Activated naive CD4-positive, alpha-beta T cell treated with anti-CD3 and anti-CD28 coated beads, Interleukin-2, amount 10 ng/mL, durations not matched to agents 7 days and 5 days (primary cell): Measurements from ENCODE around the gene SSRP1.
A peak's percentile ranks its signal among the peaks of the same experiment; 100 is the strongest.

Experiments
- CTCF ChIA-PET: fragments of 350-600 bp; sonication (Branson Sonifier 250); formaldehyde crosslinking; loops from one replicate; lab custom pipeline; 2021; ENCODE audit warnings: antibody characterized with exemption; lab: Charles Lee
- DNase-seq: peaks from one replicate; pipeline ENCODE4 v3.0.0-alpha.2; 2020
- H3K27ac Mint-ChIP-seq: one replicate; pipeline ENCODE4 v1.8.0; 2021; ENCODE audit warnings: mild to moderate bottlenecking, moderate library complexity, mixed read lengths
- H3K27me3 Mint-ChIP-seq: one replicate; pipeline ENCODE4 v1.8.0; 2021; ENCODE audit warnings: mild to moderate bottlenecking, mixed read lengths
- H3K36me3 Mint-ChIP-seq: one replicate; pipeline ENCODE4 v1.8.0; 2021; ENCODE audit warnings: mixed read lengths
- H3K4me1 Mint-ChIP-seq: one replicate; pipeline ENCODE4 v1.8.0; 2021; ENCODE audit warnings: mixed read lengths
- H3K4me3 Mint-ChIP-seq: one replicate; pipeline ENCODE4 v1.8.0; 2021; ENCODE audit warnings: mild to moderate bottlenecking, moderate library complexity, mixed read lengths
- H3K9me3 Mint-ChIP-seq: one replicate; pipeline ENCODE4 v1.8.0; 2021; ENCODE audit warnings: mixed read lengths

SSRP1 gene

DNA sequence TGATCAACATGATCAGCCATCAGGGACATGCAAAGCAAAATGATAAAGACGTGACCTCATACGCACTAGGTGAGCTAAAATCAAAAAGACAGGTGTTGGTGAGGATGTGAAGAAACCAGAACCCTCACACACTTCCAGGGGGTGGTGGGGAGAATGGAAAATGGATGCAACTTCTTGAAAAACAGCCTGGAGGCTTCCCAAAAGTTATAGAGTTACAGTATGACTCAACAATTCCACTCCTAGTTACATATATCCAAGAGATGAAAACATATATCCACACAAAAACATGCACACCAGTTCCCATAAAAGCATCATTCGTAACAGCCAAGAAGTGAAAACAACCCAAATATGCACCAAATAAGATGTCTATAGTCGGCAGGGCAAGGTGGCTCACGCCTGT lies 56.6 kb downstream of the SSRP1 start:
- no peaks in the 10 kb centered on the region for H3K9me3 Mint-ChIP-seq
- H3K27me3 Mint-ChIP-seq = peaks cover 16% of the 10 kb centered on the region
- no peak for DNase-seq
- no peak overlapping the region for H3K27ac Mint-ChIP-seq
- H3K4me1 Mint-ChIP-seq = no peaks in the 10 kb centered on the region
- no peak overlapping the region for H3K4me3 Mint-ChIP-seq
- CTCF ChIA-PET = interaction anchor here (0.6 kb wide), 1 partner anchor 500 kb away, joined by 3 read pairs; no protein-coding TSS in a partner anchor
- H3K36me3 Mint-ChIP-seq = no peaks in the 10 kb centered on the region

GRCh38 chr11:57278721-57279095 lies 57.0 kb downstream of the SSRP1 start:
- CTCF ChIA-PET = interaction anchor here (0.6 kb wide), 1 partner anchor 499 kb away, joined by 3 read pairs; no protein-coding TSS in a partner anchor
- no peak for DNase-seq
- Mint-ChIP-seq H3K4me1 (no peaks in the 10 kb centered on the region), H3K4me3 (no peak overlapping the region), H3K9me3 (no peaks in the 10 kb centered on the region), H3K36me3 (no peaks in the 10 kb centered on the region), H3K27ac (no peak overlapping the region), H3K27me3 (peaks cover 16% of the 10 kb centered on the region)

GRCh38 chr11:57277845-57278720 lies 57.6 kb downstream of the SSRP1 start:
- Mint-ChIP-seq H3K27me3 (peaks cover 16% of the 10 kb centered on the region), H3K9me3 (peaks cover 3% of the 10 kb centered on the region), H3K4me1 (no peaks in the 10 kb centered on the region), H3K27ac (no peak overlapping the region), H3K36me3 (no peaks in the 10 kb centered on the region), H3K4me3 (no peak overlapping the region)
- CTCF ChIA-PET = no interaction called here
- DNase-seq = peak; percentile 50

DNA sequence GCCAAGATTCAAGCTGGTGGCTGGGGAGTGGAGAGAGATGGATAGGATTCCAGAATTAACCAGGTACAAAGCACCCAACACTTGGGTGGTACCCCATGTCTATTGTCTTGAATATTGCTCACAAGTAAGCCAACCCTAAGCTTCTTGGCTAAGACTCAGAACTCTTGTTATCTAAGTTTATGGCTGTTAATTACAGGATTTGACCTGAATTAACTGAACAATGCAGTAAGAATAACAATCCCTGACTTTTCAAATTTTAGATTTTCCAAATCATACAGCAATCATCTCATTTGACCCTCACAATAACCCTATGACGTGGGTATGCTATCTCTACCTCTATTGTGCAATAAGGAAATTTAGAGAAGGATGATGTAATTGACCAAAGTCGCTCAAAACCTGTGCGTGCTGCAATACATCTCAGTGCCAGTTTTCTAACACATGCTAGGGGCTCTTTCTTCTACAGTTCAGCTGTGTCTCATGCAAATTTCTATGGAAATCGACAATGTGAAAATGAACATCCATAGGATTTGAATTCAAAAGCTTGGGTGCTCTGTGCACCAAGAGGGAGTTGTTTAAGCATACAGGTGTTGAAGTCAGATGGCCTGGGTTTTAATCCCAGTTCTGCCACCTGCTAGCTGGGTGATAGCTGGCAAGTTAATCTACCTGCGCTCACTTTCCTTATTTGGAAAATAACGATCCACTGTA lies 58.6 kb downstream of the SSRP1 start:
- no peaks in the 10 kb centered on the region for H3K36me3 Mint-ChIP-seq
- DNase-seq = no peak
- CTCF ChIA-PET = no interaction called here
- H3K4me3 Mint-ChIP-seq = no peak overlapping the region
- H3K4me1 Mint-ChIP-seq = no peaks in the 10 kb centered on the region
- no peak overlapping the region for H3K27ac Mint-ChIP-seq
- H3K9me3 Mint-ChIP-seq = peaks cover 3% of the 10 kb centered on the region
- H3K27me3 Mint-ChIP-seq = peaks cover 16% of the 10 kb centered on the region

DNA sequence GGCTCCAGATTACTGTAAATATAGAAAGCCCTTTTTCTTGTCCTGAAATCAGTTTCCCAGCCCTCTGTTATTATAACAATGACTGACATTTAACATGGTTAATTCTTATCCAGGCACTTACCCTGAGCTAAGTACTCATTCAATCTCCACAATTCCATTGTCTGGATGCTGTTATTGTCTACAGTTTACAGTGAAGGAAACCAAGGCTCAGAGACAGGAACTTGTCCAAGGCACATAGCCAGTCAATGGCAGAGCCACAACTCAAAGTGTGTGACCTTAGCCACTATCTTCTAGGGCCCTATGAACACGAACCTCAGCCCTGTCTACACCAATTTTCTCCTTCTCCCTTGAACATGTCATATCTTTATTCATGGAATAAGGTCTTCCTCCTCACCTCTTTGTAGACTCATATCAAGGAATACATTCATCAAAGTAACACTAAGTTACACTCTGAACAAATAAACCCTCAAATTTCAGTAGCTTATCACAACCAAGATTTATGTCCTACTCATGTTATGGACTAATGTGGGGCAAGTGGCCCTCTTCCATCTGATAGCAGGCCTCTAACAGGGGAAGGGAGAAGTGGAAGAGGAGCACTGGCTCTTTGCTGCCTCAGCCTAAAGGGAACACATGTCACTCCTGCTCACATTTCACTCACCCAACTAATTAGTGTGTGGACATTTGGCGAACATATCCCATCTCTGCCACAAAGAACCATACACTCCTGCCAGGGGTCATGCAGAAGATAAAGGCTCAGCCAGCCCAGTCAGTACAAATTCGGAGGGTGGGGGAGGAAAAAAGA lies 59.3 kb downstream of the SSRP1 start:
- Mint-ChIP-seq H3K4me3 (no peak overlapping the region), H3K27me3 (peaks cover 21% of the 10 kb centered on the region), H3K36me3 (no peaks in the 10 kb centered on the region), H3K9me3 (peaks cover 3% of the 10 kb centered on the region), H3K4me1 (no peaks in the 10 kb centered on the region), H3K27ac (no peak overlapping the region)
- CTCF ChIA-PET = interaction anchor here (2.7 kb wide), 1 partner anchor 26 kb away, joined by 10 read pairs; no protein-coding TSS in a partner anchor
- DNase-seq = no peak
